Stimulated activated CD4-positive, alpha-beta T cell treated with anti-CD3 and anti-CD28 coated beads, Interleukin-2, amount 100 ng/mL, for 4 hours (primary cell): ENCODE results near the gene KRTAP5-7.

Source experiments
- DNase-seq: peaks from one replicate; pipeline ENCODE4 v3.0.0-alpha.2; 2020; ENCODE audit warnings: low read depth

Gene KRTAP5-7

GRCh38 chr11:71496421-71496820, 30.6 kb upstream of the KRTAP5-7 start:
- no peak for DNase-seq

GRCh38 chr11:71498091-71498490, 29.0 kb upstream of the KRTAP5-7 start:
- no peak for DNase-seq

- no peak for DNase-seq
Observed at GRCh38 chr11:71499125-71499524, 27.9 kb upstream of the KRTAP5-7 start.

DNA sequence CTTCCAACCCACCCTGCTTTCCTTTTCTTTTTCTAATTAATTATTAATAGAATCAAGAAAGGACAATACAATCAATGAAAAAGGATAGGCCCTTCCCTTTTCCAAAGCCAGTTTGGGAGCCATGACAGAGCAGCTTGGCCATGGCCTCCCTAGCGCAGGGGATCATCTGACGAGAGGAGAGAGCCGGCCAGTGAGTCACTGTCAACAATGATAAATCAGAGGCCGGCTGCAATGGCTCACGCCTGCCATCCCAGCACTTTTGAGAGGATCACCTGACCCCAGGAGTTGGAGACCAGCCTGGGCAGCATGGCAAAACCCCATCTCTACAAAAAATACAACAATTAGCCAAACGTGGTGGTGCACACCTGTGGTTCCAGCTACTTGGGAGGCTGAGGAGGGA, 27.5 kb upstream of the KRTAP5-7 start:
- DNase-seq, result no peak

DNA sequence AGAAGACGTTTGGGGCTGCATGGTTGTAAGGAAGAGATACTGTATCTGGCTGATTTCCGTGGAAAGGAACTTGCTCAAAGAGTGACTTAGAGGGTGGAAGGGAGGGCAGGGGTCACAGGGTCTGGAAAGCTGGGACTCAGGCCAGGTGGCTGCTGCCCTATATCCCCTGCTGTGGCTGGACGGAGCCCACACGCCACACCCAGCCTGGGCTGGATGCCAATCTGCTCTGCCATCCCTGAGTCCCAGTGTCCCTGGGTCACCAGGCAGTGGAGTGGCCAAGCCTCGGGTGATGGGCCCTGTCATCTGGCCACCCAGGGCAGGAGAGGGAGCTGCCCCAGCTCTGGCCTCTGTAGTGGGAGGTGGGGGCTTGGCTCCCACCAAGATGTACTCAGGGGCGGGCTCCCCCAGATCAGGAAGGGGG, 26.5 kb upstream of the KRTAP5-7 start:
- DNase-seq, result no peak

- DNase-seq, result no peak
Observed at GRCh38 chr11:71501071-71501985, 25.7 kb upstream of the KRTAP5-7 start.

GRCh38 chr11:71502026-71502425, 25.0 kb upstream of the KRTAP5-7 start:
- no peak for DNase-seq

DNA sequence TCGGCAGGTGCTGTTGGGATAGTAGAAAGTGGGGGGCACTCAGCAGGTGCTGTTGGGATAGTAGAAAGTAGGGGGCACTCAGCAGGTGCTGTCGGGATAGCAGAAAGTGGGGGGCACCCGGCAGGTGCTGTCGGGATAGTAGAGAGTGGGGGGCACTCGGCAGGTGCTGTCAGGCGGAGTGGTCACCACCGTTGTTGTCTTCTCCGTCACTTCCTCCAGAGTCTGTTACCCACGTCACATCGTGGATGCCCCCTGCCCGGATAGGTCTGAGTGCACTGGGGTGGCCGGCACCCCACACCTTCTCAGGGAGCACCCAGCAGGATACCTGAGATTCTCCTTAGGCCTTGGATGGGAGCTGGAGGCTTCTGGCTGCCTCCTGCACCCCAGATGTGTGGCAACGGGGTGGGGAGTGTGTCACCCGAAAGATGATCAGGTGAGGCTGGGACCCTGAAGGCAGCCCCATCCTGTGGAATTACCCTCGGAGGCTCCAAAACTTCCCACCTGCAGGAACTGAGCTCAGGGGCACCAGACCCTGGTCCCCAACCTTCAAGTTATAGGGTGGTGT, 24.1 kb upstream of the KRTAP5-7 start:
- DNase-seq, result no peak

- DNase-seq, result no peak
Observed at GRCh38 chr11:71504531-71504930, 22.5 kb upstream of the KRTAP5-7 start.

DNA sequence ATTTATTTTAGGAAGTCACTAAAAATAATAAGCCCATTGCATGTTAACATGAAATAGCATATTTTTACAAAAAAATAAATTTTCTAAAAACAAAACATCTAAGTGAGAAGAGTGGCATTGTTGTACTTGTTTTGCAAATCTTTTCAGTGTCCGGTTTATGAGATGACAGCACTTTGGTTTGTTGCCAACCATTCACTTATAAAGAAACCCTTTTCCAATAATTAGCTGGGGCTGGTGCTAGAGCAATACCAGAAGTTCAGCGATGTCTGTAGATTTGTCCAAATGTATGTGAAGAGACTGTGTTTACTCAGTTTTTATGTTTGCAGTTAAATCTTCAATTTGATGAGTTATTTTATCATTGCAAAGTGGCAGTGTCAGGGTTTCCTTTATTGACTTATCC, 22.1 kb upstream of the KRTAP5-7 start:
- no peak for DNase-seq

DNA sequence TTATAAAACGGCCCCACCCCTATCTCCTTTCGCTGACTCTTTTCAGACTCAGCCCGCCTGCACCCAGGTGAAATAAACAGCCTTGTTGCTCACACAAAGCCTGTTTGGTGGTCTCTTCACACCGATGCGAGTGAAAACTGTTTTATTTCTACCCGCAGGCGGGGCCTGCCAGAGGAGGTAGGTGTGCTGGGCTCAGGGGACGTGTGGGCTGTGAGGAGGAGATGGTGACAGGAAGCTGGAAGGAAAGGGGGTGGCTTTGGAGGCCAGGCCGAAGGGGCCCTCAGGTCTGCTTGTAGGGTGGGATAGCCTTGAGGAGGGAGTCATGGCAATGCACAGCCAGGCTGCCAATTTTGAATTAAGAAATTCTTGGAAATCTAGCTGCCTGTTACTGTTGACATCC, 21.3 kb upstream of the KRTAP5-7 start:
- DNase-seq, result no peak

- no peak for DNase-seq
Observed at GRCh38 chr11:71507102-71507501, 20.0 kb upstream of the KRTAP5-7 start.

DNA sequence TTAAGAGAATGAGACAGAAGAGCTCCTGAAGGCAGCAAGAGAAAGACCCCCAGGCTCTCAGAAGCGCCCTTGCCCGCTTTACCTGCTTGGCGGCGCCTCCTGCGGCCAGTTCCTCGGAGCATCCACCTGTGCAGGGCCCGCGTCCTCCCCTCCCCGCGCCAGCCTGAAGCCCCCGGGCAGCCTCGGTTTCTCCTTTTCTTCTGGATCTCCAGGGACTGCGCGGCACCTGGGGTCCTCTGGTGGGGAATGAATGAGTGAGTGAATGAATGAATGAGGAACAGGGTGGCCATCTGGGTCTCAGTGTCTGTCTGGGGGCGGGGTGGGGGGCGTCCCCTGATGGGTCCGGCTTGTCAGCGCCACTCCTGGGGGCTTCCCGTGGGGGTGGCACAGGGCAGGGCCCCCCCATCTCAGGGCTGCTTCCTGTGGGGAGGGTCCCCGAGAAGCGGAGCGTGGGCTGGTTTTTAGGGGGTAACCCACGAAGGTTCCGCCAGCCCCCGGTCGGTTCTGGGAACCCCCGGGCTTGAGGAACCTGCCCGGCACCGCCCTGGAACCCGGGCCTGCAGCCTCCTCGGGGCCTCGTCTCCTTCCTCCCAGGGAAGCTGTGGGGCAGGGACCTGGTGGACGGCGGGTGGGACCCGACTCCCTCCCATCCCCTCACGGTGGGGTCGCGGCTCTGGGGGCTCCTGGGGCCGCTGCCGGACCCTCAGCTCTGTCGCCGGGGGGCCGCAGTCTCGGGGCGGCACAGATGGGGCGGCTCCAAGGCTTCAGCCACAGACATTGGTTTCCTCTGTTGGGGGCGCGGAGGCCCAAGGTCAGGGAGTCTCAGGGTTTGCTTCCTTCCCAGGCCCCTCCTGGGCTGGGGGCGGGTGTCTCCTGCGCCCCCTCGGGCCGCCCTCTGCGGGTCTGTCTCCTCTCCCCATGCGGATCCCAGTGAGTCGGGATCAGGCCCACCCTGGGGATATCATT, 8.3 kb upstream of the KRTAP5-7 start:
- no peak for DNase-seq

DNA sequence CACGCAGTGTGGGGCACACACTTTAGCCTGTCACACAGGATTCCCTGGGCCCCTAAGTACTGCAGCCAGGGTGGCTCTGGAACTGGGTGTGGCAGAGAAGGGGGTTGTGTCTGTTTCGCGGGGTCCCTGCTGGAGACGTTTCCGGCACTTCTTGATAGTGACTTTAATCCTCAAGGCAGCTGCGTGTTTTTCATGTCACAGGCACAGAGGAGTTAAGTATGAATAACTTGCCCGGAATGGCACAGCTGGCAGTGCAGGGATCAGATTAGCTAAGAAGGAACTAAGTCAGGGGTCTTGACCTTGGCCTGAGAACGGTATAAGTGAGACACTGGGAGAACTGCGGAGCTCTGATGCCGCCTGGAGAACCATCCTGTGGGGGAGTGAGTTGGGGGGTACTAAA, 7.5 kb upstream of the KRTAP5-7 start:
- DNase-seq, result no peak

GRCh38 chr11:71525188-71525937, 1.7 kb upstream of the KRTAP5-7 start:
- no peak for DNase-seq

- no peak for DNase-seq
Observed at GRCh38 chr11:71525938-71526495, 1.1 kb upstream of the KRTAP5-7 start.

DNA sequence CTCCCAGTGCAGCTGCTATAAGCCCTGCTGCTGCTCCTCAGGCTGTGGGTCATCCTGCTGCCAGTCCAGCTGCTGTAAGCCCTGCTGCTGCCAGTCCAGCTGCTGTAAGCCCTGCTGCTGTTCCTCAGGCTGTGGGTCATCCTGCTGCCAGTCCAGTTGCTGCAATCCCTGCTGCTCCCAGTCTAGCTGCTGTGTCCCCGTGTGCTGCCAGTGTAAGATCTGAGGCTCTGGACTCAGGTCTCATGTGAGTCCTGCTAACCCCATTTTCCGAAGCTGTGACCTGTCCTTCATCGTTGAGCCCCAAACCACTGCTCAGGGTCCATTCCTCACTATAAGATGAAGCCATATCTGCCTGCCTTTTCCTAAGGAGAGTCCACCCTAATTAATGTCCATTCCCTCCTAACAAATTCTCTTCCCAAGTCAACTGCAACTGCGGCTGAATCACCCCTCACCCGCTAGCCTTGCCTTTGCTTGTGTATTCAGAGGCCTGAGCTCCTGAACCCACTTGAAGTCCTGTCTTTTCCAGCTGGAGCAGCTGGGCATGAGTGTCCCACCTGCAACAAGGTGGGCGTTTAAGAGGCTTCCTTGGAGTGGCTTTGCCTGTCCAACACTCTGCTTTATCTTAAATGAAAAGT, 626 bp downstream of the KRTAP5-7 start:
- DNase-seq, result no peak

DNA sequence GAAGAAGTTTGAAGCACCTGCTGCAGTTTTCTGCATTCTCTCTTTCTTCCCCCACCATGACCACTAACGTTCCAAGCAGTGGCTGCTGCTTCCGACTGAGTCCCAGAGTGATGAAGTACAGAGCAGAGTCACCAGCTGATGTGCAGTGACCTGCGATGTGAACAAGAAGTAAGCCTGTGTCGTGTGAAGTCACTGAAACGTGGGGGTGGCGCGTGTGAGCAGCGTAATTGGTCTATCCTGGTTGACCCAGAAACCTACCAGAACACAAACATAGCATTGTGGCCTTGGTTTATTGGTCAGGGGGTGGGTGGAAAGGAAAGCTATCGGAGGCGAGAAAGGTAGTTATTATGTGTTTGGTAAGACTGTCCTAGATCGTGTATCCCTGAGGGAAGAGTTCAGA, 3.5 kb downstream of the KRTAP5-7 start:
- no peak for DNase-seq

DNA sequence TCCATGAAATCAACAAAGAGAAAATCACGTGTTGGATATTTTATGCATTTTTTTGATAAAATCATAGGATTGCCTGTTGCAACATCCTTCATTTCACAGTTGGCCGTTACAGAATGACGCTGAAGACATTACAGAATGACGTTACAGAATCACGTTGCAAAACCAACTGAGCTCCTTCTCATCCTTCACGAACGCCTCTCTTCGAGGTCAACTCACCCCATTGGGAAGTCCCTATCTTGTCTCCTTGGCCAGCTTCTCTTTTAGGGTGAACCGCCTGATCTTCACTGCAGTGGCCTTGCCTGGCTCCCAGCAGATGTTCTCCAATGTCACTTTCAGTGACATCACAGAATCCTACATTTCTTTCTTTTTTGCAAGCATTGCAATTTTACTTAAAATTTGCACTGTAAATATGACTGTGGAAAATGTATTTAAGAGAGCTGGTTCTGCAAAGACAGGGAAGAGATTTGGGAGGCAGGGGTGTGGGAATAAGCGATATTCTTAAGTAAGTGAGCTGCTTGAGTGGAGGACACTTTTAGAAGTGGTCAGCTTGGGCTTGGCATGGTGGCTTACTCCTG, 5.1 kb downstream of the KRTAP5-7 start:
- DNase-seq, result no peak
